HG02943 (cell line): ENCODE results near the gene WDSUB1.

ENCODE experiments used
- ATAC-seq: cut with Tn5 transposase; IDR thresholded peaks from one replicate; pipeline ENCODE4 v1.9.1; 2021; ENCODE audit warnings: mild to moderate bottlenecking, low read depth, moderate library complexity; ENCODE audit not compliant: unreplicated experiment

Gene WDSUB1

GRCh38 chr2:159270744-159271379 lies 15.6 kb downstream of the WDSUB1 start:
- no peak for ATAC-seq

DNA sequence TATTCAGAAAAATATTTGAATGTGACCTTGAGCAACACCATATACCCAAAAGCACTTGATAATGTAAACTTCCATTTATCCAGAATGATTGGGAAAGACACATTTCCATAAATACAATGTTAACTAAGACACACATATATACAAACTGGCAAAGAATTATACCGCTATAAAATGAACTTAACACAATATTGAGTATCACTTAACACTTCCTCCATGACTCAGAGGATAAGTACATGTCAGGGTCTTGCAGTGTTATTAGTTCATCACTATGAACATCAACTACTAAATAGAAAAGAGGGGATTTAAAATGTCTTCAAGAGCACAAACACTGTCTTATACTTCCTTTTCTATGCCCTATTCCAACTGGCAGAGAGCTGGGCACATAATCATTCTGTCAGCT lies 18.6 kb downstream of the WDSUB1 start:
- ATAC-seq = no peak

DNA sequence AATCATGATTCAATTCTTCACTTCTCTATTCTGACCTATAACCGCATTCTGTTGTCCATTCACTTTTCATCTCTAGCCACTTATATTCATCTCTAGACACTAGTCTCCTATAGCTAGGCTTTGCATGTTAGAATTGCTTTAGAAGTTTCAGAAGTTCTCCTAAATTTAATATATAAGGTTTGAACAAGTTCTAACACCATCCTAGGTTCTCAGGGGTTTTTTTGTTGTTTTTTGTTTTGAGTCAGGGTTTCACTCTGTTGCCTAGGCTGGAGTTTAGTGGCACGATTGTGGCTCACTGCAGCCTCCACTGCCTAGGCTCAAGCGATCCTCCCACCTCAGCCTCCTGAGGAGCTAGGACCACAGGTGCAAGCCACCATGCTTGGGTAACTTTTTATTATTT lies 19.9 kb downstream of the WDSUB1 start:
- ATAC-seq = no peak

GRCh38 chr2:159265171-159265576 lies 21.3 kb downstream of the WDSUB1 start:
- no peak for ATAC-seq

GRCh38 chr2:159262904-159263303 lies 23.6 kb downstream of the WDSUB1 start:
- ATAC-seq = no peak

GRCh38 chr2:159262226-159262625 lies 24.3 kb downstream of the WDSUB1 start:
- no peak for ATAC-seq

- ATAC-seq = no peak
These were observed 30.3 kb downstream of the WDSUB1 start for GRCh38 chr2:159256159-159256558.

DNA sequence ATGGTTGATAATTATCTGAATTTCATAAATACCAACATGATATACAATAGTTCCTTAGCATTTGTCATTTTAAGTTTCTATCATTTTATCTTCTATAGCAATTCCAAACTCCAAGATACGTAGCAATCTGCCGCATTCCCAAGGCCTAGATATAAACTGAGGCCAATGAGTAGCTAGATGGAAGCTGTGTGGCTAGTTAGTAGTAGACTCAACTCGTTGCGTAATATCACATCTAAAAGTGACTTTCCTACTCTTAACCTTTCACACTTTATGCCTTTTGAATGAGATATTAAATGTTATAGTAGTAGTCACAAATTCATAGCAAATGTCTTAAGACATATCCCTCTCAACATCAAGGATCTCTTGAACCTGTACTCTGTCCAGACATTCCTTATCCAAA lies 33.6 kb downstream of the WDSUB1 start:
- ATAC-seq = no peak

DNA sequence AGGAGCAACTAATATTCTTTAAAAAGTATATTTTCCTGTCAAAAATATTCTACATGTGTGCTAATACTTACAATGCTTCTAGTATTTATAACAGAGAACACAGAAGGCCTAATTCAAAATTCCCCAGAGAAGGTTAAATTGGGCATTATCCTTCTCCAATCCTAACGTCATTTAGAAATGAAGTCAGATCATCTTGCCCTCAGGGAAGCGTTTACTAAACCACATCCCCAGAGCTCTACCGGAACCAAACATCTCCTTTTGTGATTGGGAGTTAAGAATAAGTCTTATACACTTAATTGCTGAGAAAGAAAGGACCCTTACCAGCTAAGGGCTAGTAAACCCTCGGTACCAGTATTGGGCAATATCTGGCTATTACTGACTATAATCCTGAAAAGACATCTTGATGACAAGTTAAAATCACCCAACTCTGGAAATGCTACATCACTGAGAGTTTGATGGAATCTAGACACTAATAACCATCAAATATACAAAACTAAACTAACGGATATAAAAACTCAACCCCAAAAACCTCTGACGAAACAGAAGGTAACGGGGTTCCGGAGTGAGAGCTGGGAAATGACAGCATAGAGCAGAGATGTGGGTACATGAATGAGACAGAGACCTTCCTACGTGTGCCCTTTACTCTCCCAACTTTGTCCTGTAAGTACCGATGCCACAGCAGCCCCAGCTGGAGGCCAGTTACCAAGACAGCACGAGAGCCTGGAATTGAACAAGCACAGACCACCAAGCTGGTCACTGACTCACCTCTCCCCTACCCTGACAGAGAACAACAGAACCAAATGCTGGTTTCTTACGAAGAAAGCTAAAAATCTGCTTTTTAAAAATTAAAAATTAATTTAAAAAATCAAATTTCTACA lies 35.0 kb downstream of the WDSUB1 start:
- ATAC-seq = no peak

DNA sequence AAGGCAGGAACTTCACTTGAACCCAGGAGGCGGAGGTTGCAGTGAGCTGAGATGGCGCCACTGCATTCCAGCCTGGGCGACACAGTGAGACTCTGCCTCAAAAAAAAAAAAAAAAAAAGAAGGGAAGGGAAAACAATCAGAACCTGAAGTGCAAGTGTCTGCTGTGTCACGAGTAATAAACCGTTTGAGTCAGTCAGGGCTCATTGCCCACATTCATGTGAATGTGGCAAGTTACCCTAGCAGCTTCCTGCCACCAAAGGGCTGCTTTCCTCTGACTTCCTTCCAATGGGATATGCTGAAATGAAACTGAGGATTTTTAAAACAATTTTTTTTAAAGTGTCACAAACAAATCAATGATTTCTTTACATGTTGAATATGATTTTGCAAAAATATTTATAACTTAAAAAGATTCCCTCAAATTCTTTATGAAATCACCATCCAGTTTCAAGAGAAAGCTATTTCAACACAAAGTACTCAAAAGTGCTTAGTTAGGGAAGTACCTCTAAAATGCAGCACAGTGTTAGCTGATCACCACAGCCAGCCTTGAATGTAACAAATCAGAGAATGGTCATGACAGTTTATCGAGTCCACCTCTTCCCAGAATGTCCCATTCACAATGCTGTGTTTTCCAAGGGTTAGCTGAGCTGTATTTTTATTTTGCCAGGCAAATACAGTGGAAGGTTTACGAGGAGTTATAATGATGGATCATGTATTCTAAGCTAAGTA lies 36.4 kb downstream of the WDSUB1 start:
- ATAC-seq = no peak

GRCh38 chr2:159246325-159246988 lies 40.0 kb downstream of the WDSUB1 start:
- no peak for ATAC-seq

GRCh38 chr2:159243529-159243928 lies 43.0 kb downstream of the WDSUB1 start:
- no peak for ATAC-seq

DNA sequence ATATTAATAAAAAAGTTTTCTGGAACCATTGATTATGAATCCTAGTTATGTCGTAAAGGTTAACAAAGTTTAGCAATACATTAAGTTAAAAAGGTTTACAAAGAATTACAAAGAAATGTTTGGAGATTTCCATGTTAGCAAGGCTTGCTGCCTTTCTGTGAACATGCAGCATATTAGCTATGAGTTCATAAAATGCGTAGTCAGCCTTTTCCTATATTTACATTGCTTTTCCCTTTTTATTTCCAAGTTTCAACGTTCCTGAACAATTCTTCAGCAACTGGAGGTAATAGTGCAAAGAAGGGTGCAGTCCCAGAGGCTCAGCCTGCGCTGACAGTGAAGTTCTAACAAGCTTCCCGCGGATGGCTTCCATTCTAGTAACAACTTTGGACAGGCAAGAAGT lies 51.6 kb downstream of the WDSUB1 start:
- no peak for ATAC-seq

DNA sequence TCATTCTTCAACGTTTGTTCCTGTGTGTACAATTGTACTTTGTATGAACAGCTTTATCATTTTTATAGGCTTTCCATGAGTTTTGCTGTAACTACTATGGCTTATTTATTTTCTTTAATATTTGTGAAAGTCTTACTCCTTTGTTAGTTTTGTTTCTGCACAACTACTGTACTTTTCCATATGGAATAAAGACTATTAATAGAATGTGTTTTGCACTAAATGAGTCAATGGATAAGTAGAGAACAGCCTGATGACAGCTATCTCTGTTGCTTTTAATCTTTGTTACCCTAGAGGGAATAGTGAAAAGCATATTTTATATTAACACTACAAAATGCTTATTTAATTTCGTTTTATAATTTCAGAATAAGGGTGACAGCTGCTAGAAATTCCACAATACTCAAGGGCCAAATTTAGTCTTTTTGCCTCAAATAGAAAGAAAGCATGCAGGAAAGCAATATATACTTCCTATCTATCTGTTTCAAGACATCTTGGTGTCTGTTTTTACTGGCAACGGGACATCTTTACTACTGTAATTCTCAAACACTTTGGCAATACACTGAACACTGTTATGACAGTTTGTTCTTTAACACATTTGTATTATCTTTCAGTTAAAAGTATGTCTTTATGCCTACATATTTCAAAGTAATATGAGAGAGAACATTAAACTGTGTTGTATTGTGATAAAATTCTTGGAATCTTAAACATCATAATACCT lies 53.9 kb downstream of the WDSUB1 start:
- no peak for ATAC-seq

- ATAC-seq = no peak
These were observed 56.2 kb downstream of the WDSUB1 start for GRCh38 chr2:159230145-159230877.

DNA sequence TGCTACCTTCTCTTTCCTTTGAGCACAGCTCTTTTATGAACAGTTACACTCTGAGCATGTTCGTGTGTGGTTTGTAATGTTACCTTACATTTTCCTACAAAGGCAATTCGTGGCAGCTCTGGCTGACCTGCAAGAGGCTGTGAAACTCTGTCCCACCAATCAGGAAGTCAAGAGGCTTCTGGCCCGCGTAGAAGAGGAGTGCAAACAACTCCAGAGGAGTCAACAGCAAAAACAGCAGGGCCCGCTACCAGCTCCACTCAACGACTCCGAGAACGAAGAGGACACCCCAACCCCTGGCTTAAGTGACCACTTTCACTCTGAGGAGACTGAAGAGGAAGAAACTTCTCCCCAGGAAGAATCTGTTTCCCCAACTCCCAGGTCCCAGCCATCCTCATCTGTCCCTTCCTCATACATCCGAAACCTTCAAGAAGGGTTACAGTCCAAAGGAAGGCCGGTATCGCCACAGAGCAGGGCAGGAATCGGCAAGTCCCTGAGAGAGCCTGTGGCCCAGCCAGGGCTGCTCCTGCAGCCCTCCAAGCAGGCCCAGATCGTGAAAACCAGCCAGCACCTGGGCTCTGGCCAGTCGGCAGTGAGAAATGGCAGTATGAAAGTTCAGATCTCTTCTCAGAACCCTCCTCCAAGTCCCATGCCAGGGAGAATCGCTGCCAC lies 56.9 kb downstream of the WDSUB1 start:
- no peak for ATAC-seq

DNA sequence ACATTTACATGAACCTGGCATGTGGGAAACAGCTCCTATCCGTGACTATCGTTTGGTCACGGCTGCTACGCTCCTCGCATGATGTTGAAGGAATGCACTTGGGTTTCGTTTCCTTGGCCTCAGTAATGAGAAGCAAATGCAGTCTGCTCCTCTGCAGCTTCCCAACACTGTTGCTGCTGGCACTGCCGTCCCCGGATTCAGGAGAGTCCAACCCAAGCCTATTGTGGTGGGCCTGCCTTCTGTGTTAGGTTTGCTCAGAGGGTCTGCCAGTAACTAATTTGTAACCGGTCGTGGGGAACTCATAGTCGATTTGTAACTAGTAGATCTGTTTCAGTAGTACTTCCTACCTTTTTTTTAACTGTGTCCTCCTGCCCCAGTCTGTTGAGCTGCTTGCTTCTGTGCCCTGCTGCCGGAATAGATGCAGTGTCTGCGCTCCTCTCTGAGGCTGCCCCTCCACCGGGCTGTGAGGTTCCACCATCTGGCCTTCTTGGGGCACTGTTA lies 58.4 kb downstream of the WDSUB1 start:
- no peak for ATAC-seq

DNA sequence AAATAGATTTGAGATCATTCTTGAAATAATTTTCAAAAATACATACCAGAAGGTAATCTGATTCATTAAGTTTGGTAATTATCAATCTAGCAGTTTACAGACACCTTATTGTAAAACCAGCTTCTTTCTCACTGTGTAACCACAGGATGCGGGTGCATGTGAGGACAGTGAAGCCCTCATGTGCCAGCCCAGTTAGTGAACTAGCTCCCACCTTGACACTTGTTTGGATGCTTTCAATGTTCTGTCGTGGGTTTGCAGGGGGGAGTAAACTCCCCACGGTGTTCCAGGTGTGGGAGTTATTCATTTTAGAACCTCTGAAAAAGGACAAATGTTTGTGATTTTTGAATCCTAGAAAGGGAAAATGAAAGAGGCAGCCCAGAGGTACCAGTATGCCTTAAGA lies 59.0 kb downstream of the WDSUB1 start:
- ATAC-seq = no peak
